PC-3 (cell line): Measurements from ENCODE around the gene GALNTL6.

Source experiments
- EZH2 ChIP-seq: fragments of 300-600 bp; sonication (generic); IDR thresholded peaks from one replicate; pipeline ENCODE4 v1.6.1; 2017; ENCODE audit warnings: antibody characterized with exemption, mild to moderate bottlenecking, low read length; ENCODE audit not compliant: unreplicated experiment
- EZH2phosphoT487 ChIP-seq: fragments of 300-600 bp; sonication (generic); IDR thresholded peaks from 2 replicates; pipeline ENCODE4 v1.6.1; 2018; ENCODE audit warnings: mild to moderate bottlenecking, antibody characterized with exemption, low read length, borderline replicate concordance
- TF ChIP-seq, protein P1 (sequence below): fragments of 300-600 bp; sonication (generic); conservative IDR thresholded peaks from 2 replicates; pipeline ENCODE4 v1.5.1; 2017; ENCODE audit warnings: antibody characterized with exemption, low read depth, mild to moderate bottlenecking, low read length

DNA sequence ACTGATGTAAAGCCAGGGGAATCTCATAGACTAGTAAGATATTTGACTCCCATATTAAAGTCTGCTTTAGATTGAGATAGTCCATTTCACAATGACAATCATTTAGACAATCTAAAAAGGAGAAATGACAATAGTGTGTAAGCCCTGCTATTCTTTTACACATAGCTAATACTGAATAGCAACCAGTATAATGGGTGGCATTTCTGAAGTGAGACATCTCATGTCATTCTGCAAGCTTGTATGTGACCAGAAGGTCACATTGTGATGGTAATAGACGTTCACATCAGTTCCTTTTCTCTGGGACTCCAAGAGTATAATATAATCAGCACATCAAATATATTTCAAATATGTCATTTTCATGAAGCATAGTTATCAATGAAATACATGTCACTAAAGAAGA is 440.2 kb downstream of the GALNTL6 start:
- TF ChIP-seq, protein P1, sequence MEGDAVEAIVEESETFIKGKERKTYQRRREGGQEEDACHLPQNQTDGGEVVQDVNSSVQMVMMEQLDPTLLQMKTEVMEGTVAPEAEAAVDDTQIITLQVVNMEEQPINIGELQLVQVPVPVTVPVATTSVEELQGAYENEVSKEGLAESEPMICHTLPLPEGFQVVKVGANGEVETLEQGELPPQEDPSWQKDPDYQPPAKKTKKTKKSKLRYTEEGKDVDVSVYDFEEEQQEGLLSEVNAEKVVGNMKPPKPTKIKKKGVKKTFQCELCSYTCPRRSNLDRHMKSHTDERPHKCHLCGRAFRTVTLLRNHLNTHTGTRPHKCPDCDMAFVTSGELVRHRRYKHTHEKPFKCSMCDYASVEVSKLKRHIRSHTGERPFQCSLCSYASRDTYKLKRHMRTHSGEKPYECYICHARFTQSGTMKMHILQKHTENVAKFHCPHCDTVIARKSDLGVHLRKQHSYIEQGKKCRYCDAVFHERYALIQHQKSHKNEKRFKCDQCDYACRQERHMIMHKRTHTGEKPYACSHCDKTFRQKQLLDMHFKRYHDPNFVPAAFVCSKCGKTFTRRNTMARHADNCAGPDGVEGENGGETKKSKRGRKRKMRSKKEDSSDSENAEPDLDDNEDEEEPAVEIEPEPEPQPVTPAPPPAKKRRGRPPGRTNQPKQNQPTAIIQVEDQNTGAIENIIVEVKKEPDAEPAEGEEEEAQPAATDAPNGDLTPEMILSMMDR, result no peak
- TF ChIP-seq EZH2, result no peak
- TF ChIP-seq EZH2phosphoT487, result no peak
